Fibroblast of skin of left quadriceps (primary cell): Measurements from ENCODE around the gene RMND5A.
"Not testable (repeated sequence)": the region's sequence is repeated elsewhere in the genome, so short reads cannot be mapped to it uniquely, and the experiment has no call there.

Experiments
- DNase-seq, 2 experiments: peaks; one replicate each; pipeline ENCODE4 v3.0.0-alpha.2; 2013; ENCODE audit warnings: low read depth in 2 of 2

RMND5A gene

GRCh38 chr2:86719637-86720539 is at the start of gene RMND5A:
TSS of gene RMND5A (plus strand) at chr2:86720291. CDS start at chr2:86720668, 377 bp downstream.
- DNase-seq: peak; percentile 82 to 83

- no peak for DNase-seq
Measured at GRCh38 chr2:86671337-86671981, 48.6 kb upstream of the RMND5A start.

- DNase-seq: no peak
Measured at GRCh38 chr2:86672027-86672545, 48.0 kb upstream of the RMND5A start.

GRCh38 chr2:86673011-86673410 is 47.1 kb upstream of the RMND5A start:
- DNase-seq: no peak

- DNase-seq: no peak
Measured at GRCh38 chr2:86673986-86674670, 46.0 kb upstream of the RMND5A start.

- DNase-seq: no peak
Measured at GRCh38 chr2:86675104-86675503, 45.0 kb upstream of the RMND5A start.

- DNase-seq: no peak
Measured at GRCh38 chr2:86675511-86676015, 44.5 kb upstream of the RMND5A start.

GRCh38 chr2:86677816-86678215 is 42.3 kb upstream of the RMND5A start:
- no peak for DNase-seq

- no peak for DNase-seq
Measured at GRCh38 chr2:86679036-86679435, 41.1 kb upstream of the RMND5A start.

GRCh38 chr2:86685351-86685750 is 34.7 kb upstream of the RMND5A start:
- no peak for DNase-seq

- DNase-seq: no peak
Measured at GRCh38 chr2:86686460-86686859, 33.6 kb upstream of the RMND5A start.

GRCh38 chr2:86686905-86687304 is 33.2 kb upstream of the RMND5A start:
- DNase-seq: no peak

GRCh38 chr2:86695053-86695691 is 24.9 kb upstream of the RMND5A start:
- no peak for DNase-seq

- no peak for DNase-seq
Measured at GRCh38 chr2:86697551-86698104, 22.5 kb upstream of the RMND5A start.

GRCh38 chr2:86700690-86701089 is 19.4 kb upstream of the RMND5A start:
- peak; percentile 17 to 20 for DNase-seq

- peak; percentile 44 to 54 for DNase-seq
Measured at GRCh38 chr2:86703704-86704361, 16.3 kb upstream of the RMND5A start.

- DNase-seq: peak; percentile 40 to 59
Measured at GRCh38 chr2:86704459-86704971, 15.6 kb upstream of the RMND5A start.

GRCh38 chr2:86706220-86706619 is 13.9 kb upstream of the RMND5A start:
- DNase-seq: no peak

- no peak for DNase-seq
Measured at GRCh38 chr2:86706935-86707334, 13.2 kb upstream of the RMND5A start.

- not testable (repeated sequence) for DNase-seq
Measured at GRCh38 chr2:86708126-86708525, 12.0 kb upstream of the RMND5A start.
